Adrenal gland (tissue), 5 donors: ENCODE measurements around the gene AIF1L.

Experiments
- POLR2A ChIP-seq, 2 donors: fragments of 450-650 bp; IDR thresholded peaks; one replicate each; pipeline ENCODE4 v1.6.1; 2017; ENCODE audit warnings: antibody characterized with exemption in 2 of 2, mild to moderate bottlenecking in 2 of 2, moderate library complexity in 1 of 2
- TF ChIP-seq, protein P1 (sequence below), 6 experiments: fragments of 450-650 bp in 4 of 6; fragments of 200-600 bp in 2 of 6; sonication (generic) in 1 of 6; IDR thresholded peaks; 1 replicate in 5 of 6; 2 replicates in 1 of 6; pipeline versions ENCODE4 v1.5.1 to v1.8.0; 2016 to 2021; ENCODE audit warnings: antibody characterized with exemption in 6 of 6, mild to moderate bottlenecking in 2 of 6, moderate library complexity in 1 of 6
- donor health status: DM: no; HTN: no; CAD: no.

DNA sequence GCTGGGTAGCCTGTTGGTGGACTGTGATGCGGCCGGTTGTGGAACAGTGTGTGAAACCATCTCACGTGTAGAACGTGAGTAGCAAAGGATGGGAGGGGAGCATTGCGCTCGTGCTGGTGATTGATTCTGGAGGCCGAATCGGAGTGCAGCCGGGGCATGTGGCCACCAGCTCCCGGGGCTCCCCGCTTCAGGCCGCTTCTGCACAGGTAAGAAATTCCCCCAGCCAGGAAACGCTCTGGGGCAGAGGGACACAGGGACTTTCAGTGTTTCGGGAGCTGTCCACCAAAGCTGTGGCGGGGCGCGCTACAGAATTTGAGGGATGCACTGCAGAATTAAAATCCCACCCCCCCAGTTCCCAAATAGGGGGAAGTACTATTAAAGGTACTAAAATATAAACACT, 45.5 kb upstream of the AIF1L start:
- TF ChIP-seq, protein P1, sequence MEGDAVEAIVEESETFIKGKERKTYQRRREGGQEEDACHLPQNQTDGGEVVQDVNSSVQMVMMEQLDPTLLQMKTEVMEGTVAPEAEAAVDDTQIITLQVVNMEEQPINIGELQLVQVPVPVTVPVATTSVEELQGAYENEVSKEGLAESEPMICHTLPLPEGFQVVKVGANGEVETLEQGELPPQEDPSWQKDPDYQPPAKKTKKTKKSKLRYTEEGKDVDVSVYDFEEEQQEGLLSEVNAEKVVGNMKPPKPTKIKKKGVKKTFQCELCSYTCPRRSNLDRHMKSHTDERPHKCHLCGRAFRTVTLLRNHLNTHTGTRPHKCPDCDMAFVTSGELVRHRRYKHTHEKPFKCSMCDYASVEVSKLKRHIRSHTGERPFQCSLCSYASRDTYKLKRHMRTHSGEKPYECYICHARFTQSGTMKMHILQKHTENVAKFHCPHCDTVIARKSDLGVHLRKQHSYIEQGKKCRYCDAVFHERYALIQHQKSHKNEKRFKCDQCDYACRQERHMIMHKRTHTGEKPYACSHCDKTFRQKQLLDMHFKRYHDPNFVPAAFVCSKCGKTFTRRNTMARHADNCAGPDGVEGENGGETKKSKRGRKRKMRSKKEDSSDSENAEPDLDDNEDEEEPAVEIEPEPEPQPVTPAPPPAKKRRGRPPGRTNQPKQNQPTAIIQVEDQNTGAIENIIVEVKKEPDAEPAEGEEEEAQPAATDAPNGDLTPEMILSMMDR (IDR thresholded peaks at IDR 0.05) = no peak
- no peak for TF ChIP-seq POLR2A (IDR thresholded peaks at IDR 0.05)
